Upper lobe of left lung (tissue), 6 donors: ENCODE measurements around the gene MC2R. TPM values are rescaled to one million over a fixed set of nuclear protein-coding genes. Genes with fewer than 3 reads are reported as not detected.

Experiments used
- ATAC-seq, 2 donors: fragments of 200-7000 bp; cut with Tn5 transposase; one replicate each; pipeline ENCODE4 v1.9.1; 2022; ENCODE audit warnings: mild to moderate bottlenecking in 2 of 2, moderate library complexity in 2 of 2; ENCODE audit not compliant: low FRiP score in 2 of 2
- DNase-seq, 2 donors: peaks; one replicate each; pipeline ENCODE4 v3.0.0-alpha.2; 2019 to 2020
- H3K27ac ChIP-seq, 4 donors: fragments of 200-600 bp; sonication (generic); one replicate each; pipeline ENCODE4 v1.5.1; 2016 to 2019
- H3K27me3 ChIP-seq, 4 donors: fragments of 200-600 bp; sonication (generic); one replicate each; pipeline ENCODE4 v1.5.1; 2017 to 2019
- H3K36me3 ChIP-seq, 4 donors: fragments of 200-600 bp; sonication (generic); one replicate each; pipeline ENCODE4 v1.5.1; 2016 to 2019
- H3K4me1 ChIP-seq, 4 donors: fragments of 200-600 bp; sonication (generic); one replicate each; pipeline ENCODE4 v1.5.1; 2018 to 2019
- H3K4me3 ChIP-seq, 4 donors: fragments of 200-600 bp; sonication (generic); one replicate each; pipeline ENCODE4 v1.5.1; 2017 to 2019; ENCODE audit warnings: mild to moderate bottlenecking in 2 of 4, moderate library complexity in 1 of 4
- H3K9me3 ChIP-seq, 4 donors: fragments of 200-600 bp; sonication (generic); one replicate each; pipeline ENCODE4 v1.5.1; 2018 to 2019
- EP300 ChIP-seq, 4 donors: sonication (generic); formaldehyde crosslinking; IDR thresholded peaks; one replicate each; pipeline ENCODE4 v1.5.1; 2017; ENCODE audit warnings: antibody characterized with exemption in 4 of 4, control low read depth in 2 of 4
- POLR2A ChIP-seq, 4 donors: fragments of 450-650 bp; IDR thresholded peaks; one replicate each; pipeline ENCODE4 v1.5.1; 2016 to 2017; ENCODE audit warnings: antibody characterized with exemption in 4 of 4, mild to moderate bottlenecking in 2 of 4
- POLR2AphosphoS5 ChIP-seq, 2 donors: sonication (generic); formaldehyde crosslinking; IDR thresholded peaks; one replicate each; pipeline ENCODE4 v1.5.1; 2017; ENCODE audit warnings: antibody characterized with exemption in 2 of 2
- WGBS, 2 donors: methylation state at CpG; one replicate each; pipeline ENCODE4 v1.1.5; 2017 to 2018; 5-methylcytosine and 5-hydroxymethylcytosine counted together
- total RNA-seq, 6 donors: library from RNA; depleted of rRNA in 4 of 6; stranded (reverse); fragments of >200 nt in 4 of 6; gene quantifications; one replicate each; pipeline versions ENCODE4 v1.1.0 to v1.2.1, GENCODE V29; 2016 to 2021
- TF ChIP-seq, protein P1 (sequence below), 6 experiments: fragments of 450-650 bp in 4 of 6; fragments of 200-600 bp in 2 of 6; sonication (generic) in 2 of 6; IDR thresholded peaks; one replicate each; pipeline ENCODE4 v1.5.1; 2016 to 2019; ENCODE audit warnings: antibody characterized with exemption in 6 of 6
- donor health status: DM: no; HTN: no; CAD: no; lungs with moderate emphysema.
- donor health status: DM: no; HTN: yes; CAD: no; lungs with severe emphysema.

The MC2R gene
- not detected for total RNA-seq

DNA sequence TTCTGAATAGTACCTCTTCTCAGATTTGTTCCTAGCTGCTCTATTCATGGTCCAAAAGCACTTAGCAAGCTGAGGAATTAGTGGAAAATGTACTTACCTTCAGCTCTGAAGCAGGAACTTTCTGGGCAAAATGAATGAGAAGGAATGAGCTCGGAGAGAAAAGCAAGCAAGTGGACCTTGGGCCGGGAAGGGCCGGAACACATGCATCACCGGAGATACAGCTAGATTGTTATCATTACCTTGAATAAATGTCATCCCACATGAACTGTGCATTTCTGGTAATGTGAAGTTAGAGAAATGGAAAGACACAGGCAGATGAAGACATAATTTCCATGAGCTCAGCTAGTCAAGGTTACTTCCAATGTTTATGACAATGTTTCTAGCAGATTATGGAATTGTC, at the start of gene MC2R:
TSS of gene MC2R (minus strand) at position 146 of the 400 bp plus-strand sequence. CDS start 30,018 bp downstream, outside the sequence.
- Histone ChIP-seq H3K4me1 (peaks cover 0 to 6% (median 0%) of the 10 kb centered on the region in 4 donors), H3K4me3 (no peak within 1 kb of the TSS), H3K27me3 (no peaks in the 10 kb centered on the region), H3K36me3 (no peaks in the 10 kb centered on the region), H3K9me3 (no peaks in the 10 kb centered on the region), H3K27ac (no peak within 1 kb of the TSS)
- ATAC-seq, result no peak
- 76 to 78% methylated on average over 4 of the region's 4 CpGs for WGBS, 2 donors
- TF ChIP-seq POLR2AphosphoS5 (IDR thresholded peaks at IDR 0.05), result no peak
- TF ChIP-seq, protein P1, sequence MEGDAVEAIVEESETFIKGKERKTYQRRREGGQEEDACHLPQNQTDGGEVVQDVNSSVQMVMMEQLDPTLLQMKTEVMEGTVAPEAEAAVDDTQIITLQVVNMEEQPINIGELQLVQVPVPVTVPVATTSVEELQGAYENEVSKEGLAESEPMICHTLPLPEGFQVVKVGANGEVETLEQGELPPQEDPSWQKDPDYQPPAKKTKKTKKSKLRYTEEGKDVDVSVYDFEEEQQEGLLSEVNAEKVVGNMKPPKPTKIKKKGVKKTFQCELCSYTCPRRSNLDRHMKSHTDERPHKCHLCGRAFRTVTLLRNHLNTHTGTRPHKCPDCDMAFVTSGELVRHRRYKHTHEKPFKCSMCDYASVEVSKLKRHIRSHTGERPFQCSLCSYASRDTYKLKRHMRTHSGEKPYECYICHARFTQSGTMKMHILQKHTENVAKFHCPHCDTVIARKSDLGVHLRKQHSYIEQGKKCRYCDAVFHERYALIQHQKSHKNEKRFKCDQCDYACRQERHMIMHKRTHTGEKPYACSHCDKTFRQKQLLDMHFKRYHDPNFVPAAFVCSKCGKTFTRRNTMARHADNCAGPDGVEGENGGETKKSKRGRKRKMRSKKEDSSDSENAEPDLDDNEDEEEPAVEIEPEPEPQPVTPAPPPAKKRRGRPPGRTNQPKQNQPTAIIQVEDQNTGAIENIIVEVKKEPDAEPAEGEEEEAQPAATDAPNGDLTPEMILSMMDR (IDR thresholded peaks at IDR 0.05), result no peak
- TF ChIP-seq POLR2A (IDR thresholded peaks at IDR 0.05), result no peak
- TF ChIP-seq EP300 (IDR thresholded peaks at IDR 0.05), result no peak
- DNase-seq, result no peak

DNA sequence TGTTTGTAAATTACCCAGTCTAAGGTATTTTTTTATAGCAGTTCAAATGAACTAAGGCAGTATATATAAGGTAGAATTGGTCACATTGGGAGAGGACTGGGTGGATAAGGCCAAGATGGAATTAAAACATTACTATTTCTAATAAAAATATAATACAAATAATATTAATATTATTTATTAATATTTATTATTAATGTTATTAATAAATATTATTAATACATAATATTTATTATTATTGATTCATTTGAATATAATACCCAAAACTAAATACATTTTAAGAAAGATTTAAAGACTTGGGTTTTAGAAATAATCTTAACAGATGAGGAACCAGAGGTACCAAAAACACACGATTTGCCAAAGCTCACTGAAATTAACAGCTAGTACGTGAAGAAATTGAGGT, 30.5 kb upstream of the MC2R start:
- no peak overlapping the region for H3K27ac ChIP-seq
- WGBS, 2 donors, result 87 to 92% methylated on average over 2 of the region's 2 CpGs
- no peaks in the 10 kb centered on the region for H3K36me3 ChIP-seq
- no peak for DNase-seq
- H3K27me3 ChIP-seq, result no peaks in the 10 kb centered on the region
- no peak for ATAC-seq
- H3K4me3 ChIP-seq, result no peak overlapping the region
- H3K4me1 ChIP-seq, result no peaks in the 10 kb centered on the region
- H3K9me3 ChIP-seq, result peaks cover 0 to 3% (median 0%) of the 10 kb centered on the region in 4 donors
- TF ChIP-seq POLR2AphosphoS5 (IDR thresholded peaks at IDR 0.05) (no peak), EP300 (IDR thresholded peaks at IDR 0.05) (no peak), POLR2A (IDR thresholded peaks at IDR 0.05) (no peak)
- TF ChIP-seq, protein P1 (IDR thresholded peaks at IDR 0.05), result no peak

DNA sequence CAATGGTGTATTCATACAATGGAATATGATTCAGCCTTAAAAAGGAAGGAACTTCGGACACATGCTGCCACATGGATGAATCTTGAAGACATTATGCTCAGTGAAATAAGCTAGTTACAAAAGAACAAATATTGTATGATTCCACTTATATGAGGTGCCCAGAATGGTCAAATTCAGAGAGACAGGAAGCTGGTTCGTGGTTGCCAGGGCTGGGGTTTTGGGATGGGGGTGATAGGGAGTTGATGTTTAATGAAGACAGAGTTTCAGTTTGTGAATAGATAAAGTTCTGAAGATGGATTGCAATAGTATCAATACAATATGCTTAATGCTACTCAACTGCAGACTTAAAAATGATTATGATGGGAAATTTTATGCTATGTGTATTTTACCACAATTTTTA, 28.0 kb upstream of the MC2R start:
- no peak for DNase-seq
- Histone ChIP-seq H3K27ac (no peak overlapping the region), H3K9me3 (no peaks in the 10 kb centered on the region), H3K27me3 (no peaks in the 10 kb centered on the region), H3K4me3 (no peak overlapping the region), H3K4me1 (no peaks in the 10 kb centered on the region), H3K36me3 (no peaks in the 10 kb centered on the region)
- no peak for TF ChIP-seq EP300 (IDR thresholded peaks at IDR 0.05)
- no peak for TF ChIP-seq POLR2AphosphoS5 (IDR thresholded peaks at IDR 0.05)
- TF ChIP-seq, protein P1 (IDR thresholded peaks at IDR 0.05), result no peak
- no peak for ATAC-seq
- WGBS, 2 donors, result 67 to 71% methylated on average over 2 of the region's 2 CpGs

DNA sequence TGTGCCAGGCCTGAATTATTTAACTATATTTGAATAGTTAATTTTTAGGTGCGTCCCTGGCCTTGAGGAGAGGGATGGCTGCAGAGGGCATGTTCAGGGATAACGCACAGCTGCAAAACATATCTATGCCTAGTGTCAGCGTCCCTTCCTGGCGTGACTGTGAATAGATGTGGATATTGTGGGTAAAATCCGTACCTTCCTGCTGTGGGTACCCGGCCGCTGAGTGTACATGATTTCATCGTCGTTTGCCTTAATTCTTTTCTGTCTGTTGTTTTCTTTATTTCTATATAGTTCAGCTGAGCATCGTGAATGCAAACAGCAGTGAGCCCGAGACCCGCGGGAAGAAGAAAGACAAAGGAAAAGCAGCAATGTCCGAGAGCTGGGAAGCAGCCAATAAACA, 25.0 kb upstream of the MC2R start:
- Histone ChIP-seq H3K27ac (no peak overlapping the region), H3K9me3 (no peaks in the 10 kb centered on the region), H3K27me3 (no peaks in the 10 kb centered on the region), H3K36me3 (no peaks in the 10 kb centered on the region), H3K4me1 (no peaks in the 10 kb centered on the region), H3K4me3 (no peak overlapping the region)
- TF ChIP-seq, protein P1 (IDR thresholded peaks at IDR 0.05), result no peak
- TF ChIP-seq EP300 (IDR thresholded peaks at IDR 0.05), result no peak
- TF ChIP-seq POLR2A (IDR thresholded peaks at IDR 0.05), result no peak
- no peak for TF ChIP-seq POLR2AphosphoS5 (IDR thresholded peaks at IDR 0.05)
- 72 to 77% methylated on average over 14 of the region's 14 CpGs for WGBS, 2 donors
- DNase-seq, result no peak
- no peak for ATAC-seq

DNA sequence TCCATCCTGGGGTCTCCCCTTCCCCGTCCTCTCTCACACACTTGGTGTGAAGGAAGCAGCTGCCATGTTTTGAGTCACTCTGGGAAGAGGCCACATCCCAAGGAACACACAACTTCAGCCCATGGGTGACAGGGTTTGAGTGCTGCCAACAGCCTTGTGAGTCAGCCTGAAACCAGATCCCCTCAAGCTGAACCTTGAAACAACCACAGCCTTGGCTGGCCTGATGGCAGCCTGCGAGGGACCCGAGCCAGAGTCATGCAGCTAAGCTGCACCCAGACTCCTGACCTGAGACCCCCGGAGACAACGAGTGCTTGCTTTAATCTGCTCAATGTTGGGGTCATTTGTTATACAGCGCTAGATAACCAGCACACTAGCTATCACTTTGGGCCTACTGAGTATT, 19.3 kb upstream of the MC2R start:
- H3K36me3 ChIP-seq, result no peaks in the 10 kb centered on the region
- peaks cover 0 to under 1% (median 0%) of the 10 kb centered on the region in 4 donors for H3K9me3 ChIP-seq
- 88 to 91% methylated on average over 1 to 6 of the region's 6 CpGs for whole genome bisulfite sequencing, 2 donors
- no peak overlapping the region for H3K4me3 ChIP-seq
- H3K4me1 ChIP-seq, result no peaks in the 10 kb centered on the region
- DNase-seq, result no peak
- peak in 1 of 2 donors; percentile 9 for ATAC-seq
- H3K27ac ChIP-seq, result no peak overlapping the region
- TF ChIP-seq, protein P1 (IDR thresholded peaks at IDR 0.05), result no peak
- TF ChIP-seq EP300 (IDR thresholded peaks at IDR 0.05), result no peak
- TF ChIP-seq POLR2AphosphoS5 (IDR thresholded peaks at IDR 0.05), result no peak
- no peak for TF ChIP-seq POLR2A (IDR thresholded peaks at IDR 0.05)
- H3K27me3 ChIP-seq, result no peaks in the 10 kb centered on the region
